Body of pancreas (tissue), 4 donors: Measurements from ENCODE around the gene ERBB4. TPM values are rescaled to one million over a fixed set of nuclear protein-coding genes. Genes with fewer than 3 reads are reported as not detected.

Experiments
- ATAC-seq: fragments of 150-250 bp; one replicate; pipeline ENCODE4 v1.9.1; 2016
- DNase-seq, 4 donors: peaks; one replicate each; pipeline ENCODE4 v3.0.0-alpha.2; 2019
- H3K27ac ChIP-seq, 4 donors: fragments of 200-600 bp; sonication (generic); 1 replicate in 3 of 4; 2 replicates in 1 of 4; pipeline versions ENCODE4 v1.5.1 to v1.6.1; 2016 to 2019; ENCODE audit warnings: mild to moderate bottlenecking in 1 of 4, mixed read lengths in 1 of 4, moderate library complexity in 1 of 4
- H3K27me3 ChIP-seq, 2 donors: fragments of 200-600 bp; sonication (generic); one replicate each; pipeline ENCODE4 v1.6.0; 2016; ENCODE audit warnings: mild to moderate bottlenecking in 1 of 2
- H3K36me3 ChIP-seq, 2 donors: fragments of 200-600 bp; sonication (generic); replicated peaks in 1 of 2; 2 replicates each; pipeline ENCODE4 v1.5.1; 2016; ENCODE audit warnings: low read depth in 2 of 2; ENCODE audit not compliant: insufficient read depth in 1 of 2
- H3K4me1 ChIP-seq: fragments of 200-600 bp; sonication (generic); one replicate; pipeline ENCODE4 v1.6.0; 2016
- H3K4me3 ChIP-seq, 2 donors: fragments of 200-600 bp; sonication (generic); 1 replicate in 1 of 2; 2 replicates in 1 of 2; pipeline ENCODE4 v1.5.1; 2016 to 2019
- H3K9me3 ChIP-seq, 3 donors: fragments of 200-600 bp; sonication (generic); 1 replicate in 2 of 3; 2 replicates in 1 of 3; pipeline ENCODE4 v1.5.1; 2016
- CTCF ChIP-seq, 7 experiments: fragments of 450-650 bp in 4 of 7; fragments of 200-600 bp in 3 of 7; sonication (generic) in 3 of 7; IDR thresholded peaks; one replicate each; pipeline ENCODE4 v1.5.1; 2016 to 2019; ENCODE audit warnings: antibody characterized with exemption in 7 of 7
- POLR2A ChIP-seq, 3 donors: fragments of 450-650 bp; IDR thresholded peaks; one replicate each; pipeline ENCODE4 v1.6.1; 2016; ENCODE audit warnings: antibody characterized with exemption in 3 of 3, mild to moderate bottlenecking in 2 of 3
- WGBS, 2 donors: methylation state at CpG; one replicate each; pipeline ENCODE4 v1.1.5; 2017; 5-methylcytosine and 5-hydroxymethylcytosine counted together
- intact Hi-C: fragments of 100-400 bp; cut with DNase I; formaldehyde crosslinking; loops from one replicate; pipeline ENCODE4 v1.15.1; 2023
- total RNA-seq, 2 donors: library from RNA; depleted of rRNA; stranded (reverse); fragments of >200 nt; gene quantifications; one replicate each; pipeline ENCODE4 v1.1.0, GENCODE V29; 2016

Gene ERBB4
- total RNA-seq, 2 donors from 2014 or later = 1.6 to 4.4 TPM

- TF ChIP-seq POLR2A (IDR thresholded peaks at IDR 0.05) = no peak
- TF ChIP-seq CTCF (IDR thresholded peaks at IDR 0.05) = no peak
- H3K36me3 ChIP-seq = no peaks in the 10 kb centered on the region
- H3K4me1 ChIP-seq = no peaks in the 10 kb centered on the region
- no peak overlapping the region for H3K4me3 ChIP-seq
- 63 to 67% methylated on average over 2 of the region's 2 CpGs for WGBS, 2 donors
- ATAC-seq (no peak), DNase-seq (no peak)
- no peaks in the 10 kb centered on the region for H3K27me3 ChIP-seq
- H3K9me3 ChIP-seq = no peaks in the 10 kb centered on the region
- intact Hi-C loops = loop anchor here (10.0 kb wide), 1 partner anchor 401 kb away; no protein-coding TSS in a partner anchor
- H3K27ac ChIP-seq = no peak overlapping the region
These were observed 384.7 kb downstream of the ERBB4 start for GRCh38 chr2:212153923-212154322.

- intact Hi-C loops = no loop called here
- H3K27me3 ChIP-seq = no peaks in the 10 kb centered on the region
- no peak for ATAC-seq
- DNase-seq = no peak
- H3K36me3 ChIP-seq = no peaks in the 10 kb centered on the region
- no peaks in the 10 kb centered on the region for H3K4me1 ChIP-seq
- H3K27ac ChIP-seq = no peak overlapping the region
- no peak for TF ChIP-seq POLR2A (IDR thresholded peaks at IDR 0.05)
- TF ChIP-seq CTCF (IDR thresholded peaks at IDR 0.05) = peak in 6 of 7 experiments; percentile 31 to 46 (median 37)
- no peaks in the 10 kb centered on the region for H3K9me3 ChIP-seq
- no peak overlapping the region for H3K4me3 ChIP-seq
- 48 to 55% methylated on average over 2 of the region's 2 CpGs for WGBS, 2 donors
These were observed 390.6 kb downstream of the ERBB4 start for GRCh38 chr2:212147921-212148513.

GRCh38 chr2:212146416-212146815 lies 392.2 kb downstream of the ERBB4 start:
- Histone ChIP-seq H3K36me3 (no peaks in the 10 kb centered on the region), H3K4me3 (no peak overlapping the region), H3K4me1 (no peaks in the 10 kb centered on the region), H3K9me3 (no peaks in the 10 kb centered on the region), H3K27me3 (no peaks in the 10 kb centered on the region), H3K27ac (no peak overlapping the region)
- 82 to 87% methylated on average over 3 of the region's 3 CpGs for WGBS, 2 donors
- ATAC-seq = no peak
- TF ChIP-seq POLR2A (IDR thresholded peaks at IDR 0.05) (no peak), CTCF (IDR thresholded peaks at IDR 0.05) (no peak)
- intact Hi-C loops = no loop called here
- no peak for DNase-seq

- TF ChIP-seq CTCF (IDR thresholded peaks at IDR 0.05) (no peak), POLR2A (IDR thresholded peaks at IDR 0.05) (no peak)
- no peak overlapping the region for H3K4me3 ChIP-seq
- no peaks in the 10 kb centered on the region for H3K4me1 ChIP-seq
- no peaks in the 10 kb centered on the region for H3K27me3 ChIP-seq
- no peaks in the 10 kb centered on the region for H3K9me3 ChIP-seq
- H3K36me3 ChIP-seq = no peaks in the 10 kb centered on the region
- WGBS, 2 donors = 84 to 85% methylated on average over 1 of the region's 1 CpG
- ATAC-seq = no peak
- DNase-seq = no peak
- no peak overlapping the region for H3K27ac ChIP-seq
- intact Hi-C loops = no loop called here
These were observed 393.5 kb downstream of the ERBB4 start for GRCh38 chr2:212145121-212145520.

GRCh38 chr2:212142631-212143030 lies 396.0 kb downstream of the ERBB4 start:
- ATAC-seq = no peak
- no peak for DNase-seq
- no peaks in the 10 kb centered on the region for H3K27me3 ChIP-seq
- 53 to 69% methylated on average over 2 of the region's 2 CpGs for WGBS, 2 donors
- no peak overlapping the region for H3K4me3 ChIP-seq
- intact Hi-C loops = no loop called here
- no peaks in the 10 kb centered on the region for H3K9me3 ChIP-seq
- H3K27ac ChIP-seq = no peak overlapping the region
- TF ChIP-seq CTCF (IDR thresholded peaks at IDR 0.05) = no peak
- TF ChIP-seq POLR2A (IDR thresholded peaks at IDR 0.05) = no peak
- H3K4me1 ChIP-seq = no peaks in the 10 kb centered on the region
- no peaks in the 10 kb centered on the region for H3K36me3 ChIP-seq
